Esophagus squamous epithelium (tissue), 5 donors: ENCODE measurements around the gene SUSD4. TPM values are rescaled to one million over a fixed set of nuclear protein-coding genes. Genes with fewer than 3 reads are reported as not detected.

Source experiments
- DNase-seq: peaks from one replicate; lab custom pipeline; 2025; lab: John Stamatoyannopoulos, UW
- H3K27ac ChIP-seq, 4 donors: fragments of 200-600 bp; sonication (generic); one replicate each; pipeline ENCODE4 v1.5.1; 2016 to 2019; ENCODE audit warnings: mild to moderate bottlenecking in 1 of 4
- H3K27me3 ChIP-seq, 4 donors: fragments of 200-600 bp; sonication (generic); 1 replicate in 3 of 4; 2 replicates in 1 of 4; pipeline versions ENCODE4 v1.5.1 to v1.6.0; 2017 to 2021; ENCODE audit warnings: antibody characterized with exemption in 1 of 4
- H3K36me3 ChIP-seq, 3 donors: fragments of 200-600 bp; sonication (generic); one replicate each; pipeline ENCODE4 v1.5.1; 2016 to 2019
- H3K4me1 ChIP-seq, 3 donors: fragments of 200-600 bp; sonication (generic); one replicate each; pipeline ENCODE4 v1.5.1; 2017 to 2019
- H3K4me3 ChIP-seq, 4 donors: fragments of 200-600 bp; sonication (generic); 1 replicate in 3 of 4; 2 replicates in 1 of 4; pipeline ENCODE4 v1.5.1; 2016 to 2019; ENCODE audit warnings: mild to moderate bottlenecking in 2 of 4, moderate library complexity in 1 of 4
- H3K9me3 ChIP-seq, 3 donors: fragments of 200-600 bp; sonication (generic); one replicate each; pipeline ENCODE4 v1.5.1; 2016 to 2019
- POLR2A ChIP-seq, 4 donors: fragments of 450-650 bp; IDR thresholded peaks; one replicate each; pipeline ENCODE4 v1.6.1; 2017; ENCODE audit warnings: antibody characterized with exemption in 4 of 4, mild to moderate bottlenecking in 4 of 4, moderate library complexity in 3 of 4
- WGBS, 2 donors: methylation state at CpG; one replicate each; pipeline ENCODE4 v1.1.5; 2018; 5-methylcytosine and 5-hydroxymethylcytosine counted together
- intact Hi-C: fragments of 100-400 bp; cut with DNase I; formaldehyde crosslinking; loops from one replicate; pipeline ENCODE4 v1.15.0; 2022
- total RNA-seq, 4 donors: library from RNA; depleted of rRNA; stranded (reverse); fragments of >200 nt; gene quantifications; one replicate each; pipeline ENCODE4 v1.1.0, GENCODE V29; 2016
- TF ChIP-seq, protein P1 (sequence below), 6 experiments: fragments of 450-650 bp in 4 of 6; fragments of 200-600 bp in 2 of 6; sonication (generic) in 2 of 6; IDR thresholded peaks; one replicate each; pipeline ENCODE4 v1.5.1; 2016 to 2019; ENCODE audit warnings: antibody characterized with exemption in 6 of 6, mild to moderate bottlenecking in 4 of 6, moderate library complexity in 4 of 6
- donor health status: DM: yes; HTN: yes; CAD: no.

SUSD4 gene
- total RNA-seq, 4 donors from 2014 or later: 42.7 to 50.6 (median 46.5) TPM

DNA sequence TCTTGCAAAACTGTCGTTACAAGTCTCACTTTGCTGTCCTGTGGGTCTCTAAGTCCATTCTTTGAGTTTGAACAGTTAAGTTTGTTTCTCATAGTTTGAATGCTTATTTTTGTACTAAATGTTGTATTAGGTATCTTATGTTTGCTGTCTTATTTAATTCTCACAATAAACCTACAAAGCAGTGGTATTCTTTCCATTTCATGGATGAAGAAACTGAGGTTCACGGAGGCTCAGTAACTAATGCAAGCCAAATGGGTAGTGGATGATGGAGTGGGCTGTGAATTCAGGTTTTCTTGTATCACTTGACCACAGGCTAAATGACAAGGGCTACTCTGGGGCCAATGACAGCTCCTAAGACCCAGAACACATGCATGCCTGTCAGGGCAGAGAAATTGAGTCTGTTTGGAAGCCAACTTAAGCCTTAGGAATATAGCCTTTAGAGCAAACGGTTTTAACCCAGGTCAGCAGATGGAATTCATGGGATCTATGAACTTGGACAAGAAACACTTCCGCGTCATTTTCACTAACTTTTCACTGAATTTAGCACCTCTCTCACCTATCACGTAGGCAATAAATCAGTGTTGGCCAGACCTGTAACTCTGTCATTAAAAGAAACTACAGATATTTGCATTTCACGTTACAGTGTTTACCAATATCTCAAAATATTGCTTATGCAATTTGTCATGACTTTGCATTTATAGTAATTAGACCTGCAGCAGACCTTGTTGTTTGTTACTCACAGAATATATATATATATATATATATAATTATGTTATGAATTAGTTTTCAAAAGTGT, 153.8 kb downstream of the SUSD4 start:
- Histone ChIP-seq H3K4me3 (no peak overlapping the region), H3K27ac (no peak overlapping the region), H3K4me1 (no peaks in the 10 kb centered on the region), H3K36me3 (no peaks in the 10 kb centered on the region), H3K9me3 (no peaks in the 10 kb centered on the region), H3K27me3 (no peaks in the 10 kb centered on the region)
- WGBS, 2 donors: 87 to 90% methylated on average over 7 of the region's 7 CpGs
- TF ChIP-seq, protein P1, sequence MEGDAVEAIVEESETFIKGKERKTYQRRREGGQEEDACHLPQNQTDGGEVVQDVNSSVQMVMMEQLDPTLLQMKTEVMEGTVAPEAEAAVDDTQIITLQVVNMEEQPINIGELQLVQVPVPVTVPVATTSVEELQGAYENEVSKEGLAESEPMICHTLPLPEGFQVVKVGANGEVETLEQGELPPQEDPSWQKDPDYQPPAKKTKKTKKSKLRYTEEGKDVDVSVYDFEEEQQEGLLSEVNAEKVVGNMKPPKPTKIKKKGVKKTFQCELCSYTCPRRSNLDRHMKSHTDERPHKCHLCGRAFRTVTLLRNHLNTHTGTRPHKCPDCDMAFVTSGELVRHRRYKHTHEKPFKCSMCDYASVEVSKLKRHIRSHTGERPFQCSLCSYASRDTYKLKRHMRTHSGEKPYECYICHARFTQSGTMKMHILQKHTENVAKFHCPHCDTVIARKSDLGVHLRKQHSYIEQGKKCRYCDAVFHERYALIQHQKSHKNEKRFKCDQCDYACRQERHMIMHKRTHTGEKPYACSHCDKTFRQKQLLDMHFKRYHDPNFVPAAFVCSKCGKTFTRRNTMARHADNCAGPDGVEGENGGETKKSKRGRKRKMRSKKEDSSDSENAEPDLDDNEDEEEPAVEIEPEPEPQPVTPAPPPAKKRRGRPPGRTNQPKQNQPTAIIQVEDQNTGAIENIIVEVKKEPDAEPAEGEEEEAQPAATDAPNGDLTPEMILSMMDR (IDR thresholded peaks at IDR 0.05): no peak
- no peak for TF ChIP-seq POLR2A (IDR thresholded peaks at IDR 0.05)
- no peak for DNase-seq
- intact Hi-C loops: no loop called here

DNA sequence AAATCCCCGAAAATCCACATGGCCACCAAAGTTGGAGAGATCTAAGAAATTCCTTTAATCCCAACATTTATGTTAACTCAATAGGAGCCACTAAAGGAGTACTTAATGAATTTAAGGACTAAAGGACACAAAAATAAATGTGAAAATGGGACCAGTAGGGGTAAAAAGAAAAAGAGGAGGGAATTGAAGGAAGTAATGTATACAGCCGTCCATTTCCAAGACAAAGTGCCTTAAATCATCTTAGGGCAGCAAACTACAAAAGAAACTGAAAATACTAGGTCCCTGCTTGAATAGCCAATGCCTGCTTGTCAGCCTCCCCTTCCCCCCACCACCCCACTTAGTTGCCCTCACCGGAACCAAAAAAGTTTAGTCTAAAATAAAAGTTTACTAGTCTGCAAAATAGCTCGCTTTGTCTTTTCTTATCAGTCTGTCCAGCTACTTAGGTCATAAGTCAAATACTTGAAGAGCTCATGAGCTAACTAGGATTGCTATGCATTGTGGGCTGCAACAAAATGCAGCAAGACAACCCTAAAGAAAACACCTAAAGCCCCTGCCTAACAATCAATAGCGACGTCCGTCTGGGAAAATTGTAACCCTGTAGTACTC, 154.6 kb downstream of the SUSD4 start:
- 71 to 86% methylated on average over 7 of the region's 7 CpGs for WGBS, 2 donors

DNA sequence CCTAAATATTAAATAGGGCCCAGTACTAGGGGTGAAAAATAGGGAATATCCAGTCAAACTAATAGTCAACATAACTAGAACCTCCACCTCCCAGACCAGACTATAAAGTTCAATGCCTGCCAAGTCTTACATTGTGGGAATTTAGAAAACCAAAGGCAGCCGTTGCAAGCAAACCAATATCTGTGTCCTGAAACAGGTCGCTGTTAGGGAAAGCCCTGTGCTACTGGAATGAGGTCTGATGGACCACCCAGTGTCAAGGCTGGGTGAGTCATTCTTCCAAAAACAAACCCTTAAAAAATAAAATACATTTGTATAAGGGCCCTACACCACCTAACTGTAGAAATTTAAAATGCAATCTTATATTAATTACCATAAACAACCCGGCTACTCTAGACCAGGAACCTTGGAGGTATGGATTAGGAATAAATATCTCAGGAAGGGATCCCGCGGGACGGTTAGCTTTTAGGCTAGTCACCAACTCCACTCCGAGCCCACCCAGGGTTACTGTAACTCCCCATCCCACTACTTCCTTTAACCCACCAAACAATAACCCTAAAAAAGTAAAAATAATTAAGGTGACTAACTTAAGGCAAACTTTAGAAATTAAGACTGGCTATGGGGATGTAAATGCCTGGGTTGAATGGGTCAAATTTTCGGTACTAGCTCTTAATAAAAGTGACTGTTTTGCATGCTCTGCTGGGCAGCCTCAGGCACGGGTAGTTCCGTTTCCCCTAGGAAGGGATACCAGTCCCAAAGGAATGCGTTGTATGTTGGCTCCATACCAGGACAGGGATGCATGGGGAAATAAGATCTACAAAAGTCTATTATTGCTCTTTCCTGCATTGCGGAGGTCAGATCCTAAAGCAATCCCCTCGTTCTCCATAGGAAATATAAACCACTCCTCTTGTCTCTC, 155.6 kb downstream of the SUSD4 start:
- Histone ChIP-seq H3K36me3 (no peaks in the 10 kb centered on the region), H3K9me3 (no peaks in the 10 kb centered on the region), H3K4me3 (no peak overlapping the region), H3K27ac (no peak overlapping the region), H3K27me3 (no peaks in the 10 kb centered on the region), H3K4me1 (no peaks in the 10 kb centered on the region)
- DNase-seq: no peak
- intact Hi-C loops: no loop called here
- 80 to 84% methylated on average over 11 to 13 of the region's 13 CpGs for WGBS, 2 donors
- TF ChIP-seq POLR2A (IDR thresholded peaks at IDR 0.05): no peak
- TF ChIP-seq, protein P1 (IDR thresholded peaks at IDR 0.05): no peak

More for the DNA sequence above, 154.6 kb downstream of the SUSD4 start:
- TF ChIP-seq, protein P1 (IDR thresholded peaks at IDR 0.05): no peak
- no peak for TF ChIP-seq POLR2A (IDR thresholded peaks at IDR 0.05)
- Histone ChIP-seq H3K4me1 (no peaks in the 10 kb centered on the region), H3K27me3 (no peaks in the 10 kb centered on the region), H3K9me3 (no peaks in the 10 kb centered on the region), H3K36me3 (no peaks in the 10 kb centered on the region), H3K27ac (no peak overlapping the region), H3K4me3 (no peak overlapping the region)
- DNase-seq: no peak
- intact Hi-C loops: no loop called here

DNA sequence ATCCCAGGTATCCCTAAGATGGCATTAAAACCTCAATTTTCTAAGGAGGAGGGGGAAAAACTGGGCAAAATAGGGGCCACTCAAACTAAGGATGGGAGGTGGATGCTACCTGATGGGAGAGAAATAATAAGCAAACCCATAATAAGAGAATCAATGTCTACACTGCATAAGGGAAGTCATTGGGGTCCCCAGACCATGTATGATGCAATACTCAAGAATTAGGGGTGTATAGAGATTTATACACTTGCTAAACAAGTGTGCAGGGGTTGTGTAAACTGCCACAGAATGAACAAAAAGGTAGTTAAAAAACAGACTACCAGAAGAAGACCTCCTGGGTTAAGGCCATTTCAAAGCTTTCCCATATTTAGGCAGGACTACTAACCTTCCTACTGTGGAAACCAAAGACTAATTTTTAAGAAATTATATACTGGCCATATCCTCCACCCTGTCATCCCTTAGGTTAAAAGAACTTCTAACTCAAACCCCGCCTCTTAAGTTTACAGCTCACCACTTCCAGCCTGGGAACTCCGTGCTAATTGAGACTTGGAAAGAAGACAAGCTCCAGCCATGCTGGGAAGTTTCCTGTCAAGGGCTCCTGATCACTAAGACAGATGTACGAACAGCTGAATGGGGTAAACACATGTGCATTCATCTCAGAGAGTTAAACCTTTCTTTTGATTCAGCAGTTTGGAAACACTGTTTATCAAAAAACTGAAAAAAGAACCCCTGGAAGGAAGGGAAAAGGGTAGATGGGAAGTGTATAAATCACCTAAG, 156.5 kb downstream of the SUSD4 start:
- H3K9me3 ChIP-seq: no peaks in the 10 kb centered on the region
- H3K27ac ChIP-seq: no peak overlapping the region
- H3K36me3 ChIP-seq: no peaks in the 10 kb centered on the region
- TF ChIP-seq, protein P1 (IDR thresholded peaks at IDR 0.05): no peak
- TF ChIP-seq POLR2A (IDR thresholded peaks at IDR 0.05): no peak
- 33 to 48% methylated on average over 3 of the region's 3 CpGs for WGBS, 2 donors
- intact Hi-C loops: no loop called here
- H3K4me3 ChIP-seq: no peak overlapping the region
- no peaks in the 10 kb centered on the region for H3K4me1 ChIP-seq
- H3K27me3 ChIP-seq: peaks cover 0 to 6% (median 0%) of the 10 kb centered on the region in 4 donors
- no peak for DNase-seq
